Measurements from ENCODE around the gene RSPH1.
A peak's percentile ranks its signal among the peaks of the same experiment; 100 is the strongest.

The RSPH1 gene

GRCh38 chr21:42496120-42496838 is at the start of gene RSPH1:
Gene RSPH1, minus strand, starts transcription at chr21:42496224. Its CDS starts 38 bp downstream, at chr21:42496186.
- peak; percentile 97 for DNase-seq

- DNase-seq = no peak
Measured at GRCh38 chr21:42545745-42546144, 49.7 kb upstream of the RSPH1 start.

- no peak for DNase-seq
Measured at GRCh38 chr21:42545317-42545716, 49.3 kb upstream of the RSPH1 start.

GRCh38 chr21:42544544-42544943 is 48.5 kb upstream of the RSPH1 start:
- DNase-seq = no peak

- no peak for DNase-seq
Measured at GRCh38 chr21:42543106-42543847, 47.3 kb upstream of the RSPH1 start.

GRCh38 chr21:42542596-42542995 is 46.6 kb upstream of the RSPH1 start:
- DNase-seq = no peak

- no peak for DNase-seq
Measured at GRCh38 chr21:42542196-42542595, 46.2 kb upstream of the RSPH1 start.

GRCh38 chr21:42541618-42542017 is 45.6 kb upstream of the RSPH1 start:
- no peak for DNase-seq

GRCh38 chr21:42541174-42541573 is 45.1 kb upstream of the RSPH1 start:
- DNase-seq = no peak

GRCh38 chr21:42540396-42540795 is 44.4 kb upstream of the RSPH1 start:
- DNase-seq = no peak

- no peak for DNase-seq
Measured at GRCh38 chr21:42539931-42540343, 43.9 kb upstream of the RSPH1 start.

- no peak for DNase-seq
Measured at GRCh38 chr21:42539342-42539741, 43.3 kb upstream of the RSPH1 start.

GRCh38 chr21:42538479-42539275 is 42.7 kb upstream of the RSPH1 start:
- no peak for DNase-seq

GRCh38 chr21:42537106-42537742 is 41.2 kb upstream of the RSPH1 start:
- DNase-seq = no peak

- DNase-seq = no peak
Measured at GRCh38 chr21:42536601-42537000, 40.6 kb upstream of the RSPH1 start.

GRCh38 chr21:42535602-42536171 is 39.7 kb upstream of the RSPH1 start:
- no peak for DNase-seq

- no peak for DNase-seq
Measured at GRCh38 chr21:42534421-42535378, 38.7 kb upstream of the RSPH1 start.

GRCh38 chr21:42533963-42534355 is 37.9 kb upstream of the RSPH1 start:
- DNase-seq = no peak

GRCh38 chr21:42533306-42533962 is 37.4 kb upstream of the RSPH1 start:
- no peak for DNase-seq

GRCh38 chr21:42532466-42533181 is 36.6 kb upstream of the RSPH1 start:
- DNase-seq = peak; percentile 86

Measured in SHP77 treated with DMSO at 0.1 percent for 48 hours (cell line).